HepG2 (cell line): ENCODE results near the gene DDX24. TPM values are rescaled to one million over a fixed set of nuclear protein-coding genes. Genes with fewer than 3 reads are reported as not detected.

Source experiments
- ATAC-seq: fragments of 200-7000 bp; cut with Tn5 transposase; 3 replicates; pipeline ENCODE4 v1.9.1; 2020; ENCODE audit warnings: mild to moderate bottlenecking, moderate library complexity
- BruUV-seq: library from RNA; stranded (reverse); fragments of 400-500 nt; replicated peaks from 2 replicates; lab custom pipeline; 2021; lab: Mats Ljungman, UMichigan
- CTCF ChIA-PET: fragments of 300-600 bp; formaldehyde crosslinking; extraction: SDS; loops from one replicate; lab custom pipeline; 2021; ENCODE audit warnings: low total read pairs, inconsistent platforms, low intra/inter-chr PET ratio; lab: Yijun Ruan, JAX
- POLR2A ChIA-PET: fragments of 350-600 bp; sonication (Branson Sonifier 250); formaldehyde crosslinking; loops from one replicate; lab custom pipeline; 2020; ENCODE audit warnings: antibody characterized with exemption, inconsistent platforms; lab: Yijun Ruan, JAX
- DNase-seq: peaks from one replicate; pipeline ENCODE4 v3.0.0-alpha.2; 2015; ENCODE audit warnings: low spot score
- FAIRE-seq: peaks from 3 replicates; lab custom pipeline; 2011; peaks lifted over from hg19 to GRCh38; lab: Jason Lieb, UNC
- H2AFZ ChIP-seq: one replicate; pipeline ENCODE4 v1.6.1; 2011; ENCODE audit warnings: low read length, inconsistent platforms
- H3K27ac ChIP-seq: fragments of 300-600 bp; 3 replicates; pipeline ENCODE4 v1.8.0; 2011; ENCODE audit warnings: mixed run types, mild to moderate bottlenecking, mixed read lengths, low read length, inconsistent platforms; ENCODE audit not compliant: insufficient read depth; ENCODE audit errors: extremely low read length
- H3K27me3 ChIP-seq, 2 experiments: fragments of 200-600 bp in 1 of 2; 2 replicates in 1 of 2; 3 replicates in 1 of 2; pipeline versions ENCODE4 v1.6.0 to v1.8.0; 2011; ENCODE audit warnings: low read length in 2 of 2, mild to moderate bottlenecking in 2 of 2, moderate library complexity in 2 of 2, inconsistent platforms in 1 of 2; ENCODE audit not compliant: insufficient read depth in 2 of 2, control insufficient read depth in 1 of 2
- H3K36me3 ChIP-seq, 2 experiments: fragments of 200-600 bp in 1 of 2; replicated peaks in 1 of 2; 2 replicates in 1 of 2; 3 replicates in 1 of 2; pipeline versions ENCODE4 v1.5.1 to v1.8.0; 2011; ENCODE audit warnings: low read length in 2 of 2, inconsistent platforms in 1 of 2; ENCODE audit not compliant: insufficient read depth in 2 of 2, control insufficient read depth in 1 of 2
- H3K4me1 ChIP-seq: 2 replicates; pipeline ENCODE4 v1.5.1; 2012; ENCODE audit warnings: low read length, inconsistent platforms; ENCODE audit not compliant: insufficient read depth
- H3K4me2 ChIP-seq: 2 replicates; pipeline ENCODE4 v1.6.0; 2011; ENCODE audit warnings: low read depth, low read length, inconsistent platforms
- H3K4me3 ChIP-seq, 3 experiments: fragments of 200-600 bp in 1 of 3; sonication (generic), shearing (Covaris generic) in 1 of 3; replicated peaks in 1 of 3; 2 replicates each; pipeline ENCODE4 v1.5.1; 2011 to 2016; ENCODE audit warnings: low read length in 3 of 3, inconsistent platforms in 2 of 3, low read depth in 2 of 3, mild to moderate bottlenecking in 2 of 3, control low read depth in 1 of 3, mixed read lengths in 1 of 3; ENCODE audit not compliant: insufficient read depth in 1 of 3
- H3K79me2 ChIP-seq: one replicate; pipeline ENCODE4 v1.6.1; 2011; ENCODE audit warnings: low read length, inconsistent platforms; ENCODE audit not compliant: insufficient read depth
- H3K9ac ChIP-seq: 2 replicates; pipeline ENCODE4 v1.6.0; 2011; ENCODE audit warnings: mild to moderate bottlenecking, low read depth, low read length, inconsistent platforms; ENCODE audit not compliant: insufficient read depth
- H3K9me3 ChIP-seq: 2 replicates; pipeline ENCODE4 v1.5.1; 2012; ENCODE audit warnings: mild to moderate bottlenecking, low read length
- H4K20me1 ChIP-seq: 2 replicates; pipeline ENCODE4 v1.6.0; 2011; ENCODE audit warnings: inconsistent platforms, mild to moderate bottlenecking, low read length, moderate library complexity; ENCODE audit not compliant: insufficient read depth
- RCOR2 ChIP-seq: IDR thresholded peaks from 2 replicates; pipeline ENCODE4 v1.6.1; 2016; ENCODE audit warnings: missing biosample characterization, missing genetic modification reagents
- RFX1 ChIP-seq: fragments of 450-650 bp; IDR thresholded peaks from 2 replicates; pipeline ENCODE4 v1.6.1; 2017
- SKIL ChIP-seq: sonication (generic); formaldehyde crosslinking; IDR thresholded peaks from 2 replicates; pipeline ENCODE4 v1.8.0; 2022; ENCODE audit warnings: missing genetic modification reagents, mild to moderate bottlenecking, moderate library complexity, borderline replicate concordance
- ZFY ChIP-seq: sonication (generic); formaldehyde crosslinking; IDR thresholded peaks from 2 replicates; pipeline ENCODE4 v1.4.0; 2020; ENCODE audit warnings: missing genetic modification reagents
- ZNF652 ChIP-seq: IDR thresholded peaks from 2 replicates; pipeline ENCODE4 v1.6.1; 2016; ENCODE audit warnings: low read depth, borderline replicate concordance
- WGBS: methylation state at CpG from one replicate; pipeline ENCODE4 v1.1.6; 2017; ENCODE audit warnings: low lambda C conversion rate; 5-methylcytosine and 5-hydroxymethylcytosine counted together
- in situ Hi-C: cut with HindIII; loops from 2 replicates; pipeline ENCODE4 v1.10.0; 2017; ENCODE audit warnings: low pct_unique_long_range_greater_than_20kb; ENCODE audit not compliant: extremely low pct_ligation_motif_present
- intact Hi-C: fragments of 100-400 bp; cut with micrococcal nuclease; formaldehyde crosslinking; loops from one replicate; pipeline ENCODE4 v1.10.0; 2022; ENCODE audit not compliant: unreplicated experiment
- polyA plus RNA-seq, 8 experiments: library from polyadenylated mRNA; depleted of rRNA in 3 of 8; stranded (reverse) in 7 of 8; unstranded in 1 of 8; fragments of >200 nt; fragmentation: Illumina TruSeq in 4 of 8; extraction: Trizol in 4 of 8; gene quantifications; 2 replicates each; pipeline versions ENCODE4 v1.2.1 to v1.2.3, GENCODE V29; 2011 to 2016; ENCODE audit warnings: low read depth in 4 of 8, missing spikeins in 1 of 8, mixed read lengths in 1 of 8; ENCODE audit not compliant: insufficient read depth in 1 of 8
- total RNA-seq, 5 experiments: library from RNA; depleted of rRNA; stranded (reverse); fragments of >200 nt; fragmentation: Illumina TruSeq; extraction: Trizol; gene quantifications; 2 replicates each; pipeline ENCODE4 v1.2.3, GENCODE V29; 2016; ENCODE audit warnings: low read depth in 1 of 5
- TF ChIP-seq, protein P1 (sequence below): sonication (generic); formaldehyde crosslinking; IDR thresholded peaks from 2 replicates; pipeline ENCODE4 v1.9.0; 2021; ENCODE audit warnings: missing genetic modification reagents, borderline replicate concordance

Gene DDX24
- total and polyA plus RNA-seq, 2 of the 13 experiments (the other 11 are each of a cell fraction or from before 2014, with no cell fraction given), result 67.3 to 149 TPM

- H3K36me3 ChIP-seq, result no peaks in the 10 kb centered on the region
- no peak overlapping the region for H3K9ac ChIP-seq
- 32% methylated on average over 4 of the region's 8 CpGs for WGBS
- no peak overlapping the region for H2AFZ ChIP-seq
- peaks cover 7 to 27% of the 10 kb centered on the region in 2 experiments; a peak in 4 of 5 replicates for H3K27me3 ChIP-seq
- H3K27ac ChIP-seq, result no peak overlapping the region
- no peak overlapping the region for H3K4me3 ChIP-seq
- ChIA-PET CTCF (no interaction called here), POLR2A (interaction anchor here (1.3 kb wide), 1 partner anchor 12 kb away, joined by 3 read pairs; no protein-coding TSS in a partner anchor)
- H3K9me3 ChIP-seq, result no peaks in the 10 kb centered on the region
- ATAC-seq, result no peak
- H3K79me2 ChIP-seq, result no peaks in the 10 kb centered on the region
- in situ Hi-C loops, result no loop called here
- no peak for DNase-seq
- H4K20me1 ChIP-seq, result no peaks in the 10 kb centered on the region
- no peak overlapping the region for H3K4me2 ChIP-seq
- no peak for FAIRE-seq
- TF ChIP-seq SKIL (no peak), RFX1 (no peak), RCOR2 (no peak), ZFY (CRISPR knock-in tag) (no peak), ZNF652 (no peak)
- TF ChIP-seq, protein P1, sequence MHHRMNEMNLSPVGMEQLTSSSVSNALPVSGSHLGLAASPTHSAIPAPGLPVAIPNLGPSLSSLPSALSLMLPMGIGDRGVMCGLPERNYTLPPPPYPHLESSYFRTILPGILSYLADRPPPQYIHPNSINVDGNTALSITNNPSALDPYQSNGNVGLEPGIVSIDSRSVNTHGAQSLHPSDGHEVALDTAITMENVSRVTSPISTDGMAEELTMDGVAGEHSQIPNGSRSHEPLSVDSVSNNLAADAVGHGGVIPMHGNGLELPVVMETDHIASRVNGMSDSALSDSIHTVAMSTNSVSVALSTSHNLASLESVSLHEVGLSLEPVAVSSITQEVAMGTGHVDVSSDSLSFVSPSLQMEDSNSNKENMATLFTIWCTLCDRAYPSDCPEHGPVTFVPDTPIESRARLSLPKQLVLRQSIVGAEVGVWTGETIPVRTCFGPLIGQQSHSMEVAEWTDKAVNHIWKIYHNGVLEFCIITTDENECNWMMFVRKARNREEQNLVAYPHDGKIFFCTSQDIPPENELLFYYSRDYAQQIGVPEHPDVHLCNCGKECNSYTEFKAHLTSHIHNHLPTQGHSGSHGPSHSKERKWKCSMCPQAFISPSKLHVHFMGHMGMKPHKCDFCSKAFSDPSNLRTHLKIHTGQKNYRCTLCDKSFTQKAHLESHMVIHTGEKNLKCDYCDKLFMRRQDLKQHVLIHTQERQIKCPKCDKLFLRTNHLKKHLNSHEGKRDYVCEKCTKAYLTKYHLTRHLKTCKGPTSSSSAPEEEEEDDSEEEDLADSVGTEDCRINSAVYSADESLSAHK (CRISPR knock-in tag), result no peak
- TF ChIP-seq, all 625 proteins: peak for 0
- peaks cover 28% of the 10 kb centered on the region for H3K4me1 ChIP-seq
- BruUV-seq, result no TSS peak
- intact Hi-C loops, result no loop called here
Observed at GRCh38 chr14:94016446-94016976, 64.5 kb downstream of the DDX24 start.
